GM21528 (cell line): ENCODE results near the gene HPN.

ENCODE experiments used
- ATAC-seq: cut with Tn5 transposase; IDR thresholded peaks from one replicate; pipeline ENCODE4 v1.9.1; 2021; ENCODE audit warnings: mild to moderate bottlenecking, moderate library complexity; ENCODE audit not compliant: unreplicated experiment, low FRiP score

HPN gene

GRCh38 chr19:35060160-35060855, 18.8 kb downstream of the HPN start:
- ATAC-seq, result no peak

- ATAC-seq, result no peak
Measured at GRCh38 chr19:35061583-35062373, 20.3 kb downstream of the HPN start.

GRCh38 chr19:35062942-35063341, 21.4 kb downstream of the HPN start:
- ATAC-seq, result no peak

- ATAC-seq, result no peak
Measured at GRCh38 chr19:35063940-35064818, 22.7 kb downstream of the HPN start.

- no peak for ATAC-seq
Measured at GRCh38 chr19:35065574-35065973, 24.1 kb downstream of the HPN start.

GRCh38 chr19:35066121-35066520, 24.6 kb downstream of the HPN start:
- no peak for ATAC-seq

- ATAC-seq, result no peak
Measured at GRCh38 chr19:35066691-35067563, 25.4 kb downstream of the HPN start.

- ATAC-seq, result no peak
Measured at GRCh38 chr19:35068941-35069634, 27.6 kb downstream of the HPN start.

GRCh38 chr19:35069696-35070095, 28.2 kb downstream of the HPN start:
- ATAC-seq, result no peak

- no peak for ATAC-seq
Measured at GRCh38 chr19:35070471-35070870, 28.9 kb downstream of the HPN start.

- ATAC-seq, result no peak
Measured at GRCh38 chr19:35073516-35073915, 32.0 kb downstream of the HPN start.

GRCh38 chr19:35073941-35074340, 32.4 kb downstream of the HPN start:
- no peak for ATAC-seq

GRCh38 chr19:35074426-35075201, 33.1 kb downstream of the HPN start:
- ATAC-seq, result no peak

GRCh38 chr19:35075202-35076025, 33.9 kb downstream of the HPN start:
- no peak for ATAC-seq

- ATAC-seq, result no peak
Measured at GRCh38 chr19:35076026-35076370, 34.5 kb downstream of the HPN start.

GRCh38 chr19:35076657-35077056, 35.1 kb downstream of the HPN start:
- ATAC-seq, result no peak

GRCh38 chr19:35077411-35078223, 36.1 kb downstream of the HPN start:
- no peak for ATAC-seq
